ENCODE results near the gene PAK1.

- TF ChIP-seq, protein P1, sequence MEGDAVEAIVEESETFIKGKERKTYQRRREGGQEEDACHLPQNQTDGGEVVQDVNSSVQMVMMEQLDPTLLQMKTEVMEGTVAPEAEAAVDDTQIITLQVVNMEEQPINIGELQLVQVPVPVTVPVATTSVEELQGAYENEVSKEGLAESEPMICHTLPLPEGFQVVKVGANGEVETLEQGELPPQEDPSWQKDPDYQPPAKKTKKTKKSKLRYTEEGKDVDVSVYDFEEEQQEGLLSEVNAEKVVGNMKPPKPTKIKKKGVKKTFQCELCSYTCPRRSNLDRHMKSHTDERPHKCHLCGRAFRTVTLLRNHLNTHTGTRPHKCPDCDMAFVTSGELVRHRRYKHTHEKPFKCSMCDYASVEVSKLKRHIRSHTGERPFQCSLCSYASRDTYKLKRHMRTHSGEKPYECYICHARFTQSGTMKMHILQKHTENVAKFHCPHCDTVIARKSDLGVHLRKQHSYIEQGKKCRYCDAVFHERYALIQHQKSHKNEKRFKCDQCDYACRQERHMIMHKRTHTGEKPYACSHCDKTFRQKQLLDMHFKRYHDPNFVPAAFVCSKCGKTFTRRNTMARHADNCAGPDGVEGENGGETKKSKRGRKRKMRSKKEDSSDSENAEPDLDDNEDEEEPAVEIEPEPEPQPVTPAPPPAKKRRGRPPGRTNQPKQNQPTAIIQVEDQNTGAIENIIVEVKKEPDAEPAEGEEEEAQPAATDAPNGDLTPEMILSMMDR (IDR thresholded peaks at IDR 0.05) = no peak
- TF ChIP-seq ZFX (IDR thresholded peaks at IDR 0.05; ENCODE audit: borderline replicate concordance) = no peak
Observed at GRCh38 chr11:77347948-77348347, 125.9 kb downstream of the PAK1 start.
